Erythroblast (primary cell): ENCODE measurements around the gene ST8SIA6.

Experiments used
- GATA1 ChIP-seq: IDR thresholded peaks from 2 replicates; pipeline ENCODE4 v1.6.1; 2011; ENCODE audit warnings: low read depth, mild to moderate bottlenecking, control low read depth, low read length, moderate library complexity
- POLR2A ChIP-seq: IDR thresholded peaks from 2 replicates; pipeline ENCODE4 v1.6.1; 2011; ENCODE audit warnings: mild to moderate bottlenecking, low read length

GRCh38 chr10:17479015-17479615 is 24.7 kb upstream of the ST8SIA6 start:
- TF ChIP-seq GATA1 (no peak), POLR2A (no peak)
